AG09309 (cell line): Measurements from ENCODE around the gene PDE4D.

ENCODE experiments used
- DNase-seq: peaks from one replicate; pipeline ENCODE4 v3.0.0-alpha.2; 2010; ENCODE audit warnings: low read depth
- H3K4me3 ChIP-seq: 2 replicates; pipeline ENCODE4 v1.5.1; 2011; ENCODE audit warnings: mild to moderate bottlenecking, low read depth, low read length, moderate library complexity; ENCODE audit not compliant: control insufficient read depth
- TF ChIP-seq, protein P1 (sequence below): IDR thresholded peaks from 2 replicates; pipeline ENCODE4 v1.5.1; 2011; ENCODE audit warnings: mild to moderate bottlenecking, low read depth, low read length, inconsistent platforms; ENCODE audit not compliant: insufficient read depth, control insufficient read depth; ENCODE audit errors: missing control alignments

Gene PDE4D

GRCh38 chr5:59698207-59699178, 195.0 kb downstream of the PDE4D start:
- TF ChIP-seq, protein P1, sequence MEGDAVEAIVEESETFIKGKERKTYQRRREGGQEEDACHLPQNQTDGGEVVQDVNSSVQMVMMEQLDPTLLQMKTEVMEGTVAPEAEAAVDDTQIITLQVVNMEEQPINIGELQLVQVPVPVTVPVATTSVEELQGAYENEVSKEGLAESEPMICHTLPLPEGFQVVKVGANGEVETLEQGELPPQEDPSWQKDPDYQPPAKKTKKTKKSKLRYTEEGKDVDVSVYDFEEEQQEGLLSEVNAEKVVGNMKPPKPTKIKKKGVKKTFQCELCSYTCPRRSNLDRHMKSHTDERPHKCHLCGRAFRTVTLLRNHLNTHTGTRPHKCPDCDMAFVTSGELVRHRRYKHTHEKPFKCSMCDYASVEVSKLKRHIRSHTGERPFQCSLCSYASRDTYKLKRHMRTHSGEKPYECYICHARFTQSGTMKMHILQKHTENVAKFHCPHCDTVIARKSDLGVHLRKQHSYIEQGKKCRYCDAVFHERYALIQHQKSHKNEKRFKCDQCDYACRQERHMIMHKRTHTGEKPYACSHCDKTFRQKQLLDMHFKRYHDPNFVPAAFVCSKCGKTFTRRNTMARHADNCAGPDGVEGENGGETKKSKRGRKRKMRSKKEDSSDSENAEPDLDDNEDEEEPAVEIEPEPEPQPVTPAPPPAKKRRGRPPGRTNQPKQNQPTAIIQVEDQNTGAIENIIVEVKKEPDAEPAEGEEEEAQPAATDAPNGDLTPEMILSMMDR = no peak
- no peak for DNase-seq
- H3K4me3 ChIP-seq = no peak overlapping the region

- TF ChIP-seq, protein P1 = no peak
- DNase-seq = no peak
- H3K4me3 ChIP-seq = no peak overlapping the region
Measured at GRCh38 chr5:59694411-59694810, 199.1 kb downstream of the PDE4D start.

DNA sequence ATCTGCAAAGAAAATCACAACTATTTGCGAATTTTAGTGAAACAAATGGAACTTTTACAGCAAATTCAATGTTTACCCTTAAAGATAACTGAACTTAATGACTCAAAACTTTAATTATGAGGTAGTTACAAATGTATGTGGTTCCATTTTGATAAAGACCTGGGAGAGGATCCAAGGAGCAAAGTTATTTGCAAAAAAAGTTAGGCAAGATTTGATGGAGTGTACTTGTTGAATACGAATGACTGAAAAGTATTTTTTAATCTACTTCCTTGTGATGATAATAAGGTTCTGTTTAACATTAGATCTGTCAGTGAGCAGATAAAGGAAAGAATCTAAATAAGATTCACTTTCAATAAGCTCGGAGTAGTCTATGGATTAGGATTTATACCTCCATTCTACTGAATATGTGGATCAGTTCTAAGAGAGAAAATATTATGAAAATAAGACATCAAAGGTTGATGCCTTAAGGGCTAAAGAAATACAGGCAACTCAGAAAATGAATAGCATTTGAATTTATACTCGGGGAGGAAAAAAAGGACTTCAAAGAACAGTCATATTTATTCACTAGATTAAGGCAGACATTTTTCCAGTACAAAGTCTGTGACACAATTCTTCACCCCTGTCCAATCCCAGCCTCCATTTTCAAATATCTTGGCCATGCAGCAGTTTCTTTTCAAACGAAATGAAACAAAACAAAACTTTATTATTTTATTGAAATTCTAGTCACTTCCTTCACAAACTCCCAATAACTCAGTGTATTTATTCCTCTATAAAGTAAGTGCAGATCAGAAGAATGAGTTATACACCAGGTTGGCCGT, 199.8 kb downstream of the PDE4D start:
- DNase-seq = no peak
- TF ChIP-seq, protein P1 = no peak

DNA sequence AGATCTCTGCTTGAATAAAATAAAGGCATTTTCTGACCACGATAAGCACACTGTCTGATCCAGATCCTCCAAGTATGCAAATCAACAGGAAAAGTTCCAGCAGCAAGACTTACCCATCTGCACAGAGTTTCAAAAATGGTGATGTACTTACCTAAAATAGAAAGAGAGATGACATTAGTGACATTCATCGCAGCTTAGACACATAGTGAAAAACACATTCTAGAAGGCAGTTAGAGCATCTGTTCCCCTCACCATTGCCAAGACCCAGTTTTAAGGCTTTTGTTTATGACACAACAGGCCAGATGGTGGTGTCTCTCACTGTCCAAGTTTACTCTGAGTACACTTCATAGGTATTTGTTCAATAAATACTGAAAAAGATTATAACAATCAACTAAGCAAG, 207.7 kb downstream of the PDE4D start:
- no peak overlapping the region for H3K4me3 ChIP-seq
- TF ChIP-seq, protein P1 = no peak
- DNase-seq = no peak

More for the DNA sequence above, 199.8 kb downstream of the PDE4D start:
- no peak overlapping the region for H3K4me3 ChIP-seq

- DNase-seq = no peak
- TF ChIP-seq, protein P1 = no peak
- H3K4me3 ChIP-seq = no peak overlapping the region
Measured at GRCh38 chr5:59685191-59685530, 208.4 kb downstream of the PDE4D start.

- TF ChIP-seq, protein P1 = no peak
- DNase-seq = no peak
- no peak overlapping the region for H3K4me3 ChIP-seq
Measured at GRCh38 chr5:59684388-59685190, 208.9 kb downstream of the PDE4D start.
